RWPE1 (cell line): ENCODE data around the gene COA6.
"Not testable (repeated sequence)": the region's sequence is repeated elsewhere in the genome, so short reads cannot be mapped to it uniquely, and the experiment has no call there.

Experiments
- CTCF ChIA-PET: fragments of 350-600 bp; sonication (Branson Sonifier 250); formaldehyde crosslinking; extraction: SDS; loops from one replicate; lab custom pipeline; 2021; lab: Yijun Ruan, JAX
- POLR2A ChIA-PET: fragments of 400-600 bp; formaldehyde crosslinking; extraction: SDS; loops from one replicate; lab custom pipeline; 2020; ENCODE audit warnings: antibody characterized with exemption; ENCODE audit not compliant: low non-redundant PET; lab: Yijun Ruan, JAX
- DNase-seq: peaks from one replicate; pipeline ENCODE4 v3.0.0; 2012; ENCODE audit warnings: low spot score
- H3K27ac ChIP-seq: fragments of 450-650 bp; 2 replicates; pipeline ENCODE4 v1.5.1; 2017
- TF ChIP-seq, protein P1 (sequence below): fragments of 450-650 bp; conservative IDR thresholded peaks from 2 replicates; pipeline ENCODE4 v1.5.1; 2017; ENCODE audit warnings: low read depth, mild to moderate bottlenecking

Gene COA6

DNA sequence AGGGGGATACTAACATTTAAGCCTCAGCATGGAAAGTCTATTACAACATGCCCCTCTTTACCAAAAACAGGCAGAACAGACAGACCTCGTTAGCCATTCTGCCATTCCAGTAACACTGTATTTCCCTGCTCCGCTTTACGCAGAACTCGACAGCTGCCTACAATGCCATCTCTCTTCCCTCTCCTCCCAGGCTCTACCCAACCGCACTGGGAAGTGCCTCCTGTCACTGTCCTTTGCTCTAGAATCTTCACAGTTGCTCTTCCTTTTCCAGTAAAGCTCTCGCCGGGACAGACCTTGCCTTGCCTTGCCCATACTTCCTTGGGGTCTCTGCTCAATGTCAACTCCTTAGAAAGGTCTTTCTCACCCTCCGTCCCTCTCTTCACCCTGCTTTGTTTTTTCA lies 22.8 kb downstream of the COA6 start:
- TF ChIP-seq, protein P1, sequence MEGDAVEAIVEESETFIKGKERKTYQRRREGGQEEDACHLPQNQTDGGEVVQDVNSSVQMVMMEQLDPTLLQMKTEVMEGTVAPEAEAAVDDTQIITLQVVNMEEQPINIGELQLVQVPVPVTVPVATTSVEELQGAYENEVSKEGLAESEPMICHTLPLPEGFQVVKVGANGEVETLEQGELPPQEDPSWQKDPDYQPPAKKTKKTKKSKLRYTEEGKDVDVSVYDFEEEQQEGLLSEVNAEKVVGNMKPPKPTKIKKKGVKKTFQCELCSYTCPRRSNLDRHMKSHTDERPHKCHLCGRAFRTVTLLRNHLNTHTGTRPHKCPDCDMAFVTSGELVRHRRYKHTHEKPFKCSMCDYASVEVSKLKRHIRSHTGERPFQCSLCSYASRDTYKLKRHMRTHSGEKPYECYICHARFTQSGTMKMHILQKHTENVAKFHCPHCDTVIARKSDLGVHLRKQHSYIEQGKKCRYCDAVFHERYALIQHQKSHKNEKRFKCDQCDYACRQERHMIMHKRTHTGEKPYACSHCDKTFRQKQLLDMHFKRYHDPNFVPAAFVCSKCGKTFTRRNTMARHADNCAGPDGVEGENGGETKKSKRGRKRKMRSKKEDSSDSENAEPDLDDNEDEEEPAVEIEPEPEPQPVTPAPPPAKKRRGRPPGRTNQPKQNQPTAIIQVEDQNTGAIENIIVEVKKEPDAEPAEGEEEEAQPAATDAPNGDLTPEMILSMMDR: no peak
- no peak overlapping the region for H3K27ac ChIP-seq
- CTCF ChIA-PET: interaction anchor here (0.7 kb wide), 1 partner anchor 520 kb away, joined by 3 read pairs; no protein-coding TSS in a partner anchor
- no peak for DNase-seq
- POLR2A ChIA-PET: no interaction called here

DNA sequence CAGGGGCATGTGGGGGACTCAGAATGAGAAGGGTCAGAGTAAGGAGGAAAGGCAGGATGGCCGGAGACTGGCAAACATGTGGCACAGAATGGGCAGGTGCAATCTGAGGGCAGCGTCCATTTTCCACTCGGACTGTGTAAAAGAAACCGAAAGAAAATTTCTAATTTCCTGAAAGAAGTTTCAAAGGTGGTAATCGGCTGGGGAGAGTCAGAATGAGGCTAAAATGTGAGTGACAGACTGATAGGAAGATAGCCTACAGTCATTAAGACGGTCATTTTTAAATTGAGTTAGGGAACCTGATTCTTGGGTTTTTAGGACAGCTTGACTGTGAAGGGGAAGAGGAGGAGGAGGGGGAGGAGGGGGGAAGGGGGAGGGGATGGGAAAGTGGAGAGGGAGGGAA lies 23.6 kb downstream of the COA6 start:
- DNase-seq: no peak
- CTCF ChIA-PET: no interaction called here
- POLR2A ChIA-PET: no interaction called here
- TF ChIP-seq, protein P1: no peak
- no peak overlapping the region for H3K27ac ChIP-seq

DNA sequence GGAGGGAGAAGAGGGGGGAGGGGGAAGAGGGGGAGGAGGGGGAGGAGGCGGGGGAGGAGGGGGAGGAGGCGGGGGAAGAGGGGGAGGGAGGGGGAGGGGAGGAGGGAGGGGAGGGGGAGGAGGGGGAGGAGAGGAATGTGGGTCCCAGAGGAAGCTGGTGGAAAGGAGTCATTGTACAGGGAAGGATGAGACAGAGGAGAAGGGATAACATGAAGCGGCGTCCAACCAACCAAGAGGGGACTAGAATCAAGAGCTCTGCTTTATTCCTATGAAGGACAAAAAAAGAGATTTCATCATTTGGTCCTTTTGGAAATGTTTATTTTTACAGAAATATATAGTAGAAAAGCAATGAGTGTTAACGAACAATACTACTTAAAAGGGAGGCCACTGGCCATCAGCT lies 24.5 kb downstream of the COA6 start:
- H3K27ac ChIP-seq: no peak overlapping the region
- no peak for DNase-seq
- ChIA-PET CTCF (interaction anchor here (0.6 kb wide), 1 partner anchor 95 kb away, joined by 4 read pairs; no protein-coding TSS in a partner anchor), POLR2A (no interaction called here)
- TF ChIP-seq, protein P1: no peak

DNA sequence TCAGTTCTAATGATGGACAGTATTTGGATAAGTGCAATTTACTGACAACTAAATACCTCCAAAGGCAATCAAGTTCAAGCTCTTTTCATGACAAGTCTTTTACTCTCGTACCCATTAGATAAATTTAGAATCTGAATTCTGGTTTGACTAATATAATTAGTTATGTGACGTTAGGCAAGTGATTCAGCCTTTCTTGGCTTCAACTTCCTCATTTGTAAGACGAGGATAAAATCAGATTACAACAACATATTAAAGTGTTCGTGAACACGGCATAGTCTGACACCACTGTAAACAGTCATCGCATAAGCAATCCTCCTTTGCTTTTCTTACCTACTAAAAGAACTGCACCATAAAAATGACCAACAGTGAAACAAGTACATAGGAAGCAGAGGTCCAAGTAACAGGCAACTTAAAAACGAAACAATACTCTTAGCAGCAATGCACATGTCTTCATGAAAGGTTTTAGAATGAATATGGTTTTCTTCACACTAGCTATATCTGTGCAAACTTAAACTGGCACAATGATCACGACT lies 25.7 kb downstream of the COA6 start:
- DNase-seq: no peak
- POLR2A ChIA-PET: no interaction called here
- TF ChIP-seq, protein P1: no peak
- CTCF ChIA-PET: interaction anchor here (0.9 kb wide), 1 partner anchor 1003 kb away, joined by 3 read pairs; no protein-coding TSS in a partner anchor
- no peak overlapping the region for H3K27ac ChIP-seq

DNA sequence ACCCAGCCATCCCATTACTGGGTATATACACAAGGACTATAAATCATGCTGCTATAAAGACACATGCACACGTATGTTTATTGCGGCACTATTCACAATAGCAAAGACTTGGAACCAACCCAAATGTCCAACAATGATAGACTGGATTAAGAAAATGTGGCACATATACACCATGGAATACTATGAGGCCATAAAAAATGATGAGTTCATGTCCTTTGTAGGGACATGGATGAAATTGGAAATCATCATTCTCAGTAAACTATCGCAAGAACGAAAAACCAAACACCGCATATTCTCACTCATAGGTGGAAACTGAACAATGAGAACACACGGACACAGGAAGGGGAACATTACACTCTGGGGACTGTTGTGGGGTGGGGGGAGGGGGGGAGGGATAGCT lies 26.3 kb downstream of the COA6 start:
- CTCF ChIA-PET: interaction anchor here (0.9 kb wide), 1 partner anchor 1003 kb away, joined by 3 read pairs; no protein-coding TSS in a partner anchor
- DNase-seq, H3K27ac ChIP-seq, POLR2A ChIA-PET: not testable (repeated sequence)

DNA sequence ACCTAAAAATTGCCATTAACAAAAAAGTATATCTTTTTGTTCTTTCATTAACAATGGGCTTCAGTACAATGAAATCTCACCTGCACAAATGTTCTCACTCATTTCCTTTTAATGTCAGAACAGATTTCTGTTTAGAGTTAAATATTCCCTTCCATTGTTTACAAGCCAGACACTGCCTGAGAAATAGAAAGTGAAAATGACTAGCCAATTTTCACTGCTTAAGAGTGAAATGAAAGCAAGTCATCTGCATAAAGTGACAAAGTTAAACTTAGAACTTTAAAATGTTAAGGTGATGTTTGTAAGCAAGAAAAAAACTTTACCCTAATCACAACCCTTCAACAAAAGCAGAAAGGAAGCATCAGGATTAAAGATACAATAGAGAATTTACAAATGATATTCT lies 27.5 kb downstream of the COA6 start:
- TF ChIP-seq, protein P1: no peak
- no peak overlapping the region for H3K27ac ChIP-seq
- ChIA-PET POLR2A (no interaction called here), CTCF (no interaction called here)
- no peak for DNase-seq

DNA sequence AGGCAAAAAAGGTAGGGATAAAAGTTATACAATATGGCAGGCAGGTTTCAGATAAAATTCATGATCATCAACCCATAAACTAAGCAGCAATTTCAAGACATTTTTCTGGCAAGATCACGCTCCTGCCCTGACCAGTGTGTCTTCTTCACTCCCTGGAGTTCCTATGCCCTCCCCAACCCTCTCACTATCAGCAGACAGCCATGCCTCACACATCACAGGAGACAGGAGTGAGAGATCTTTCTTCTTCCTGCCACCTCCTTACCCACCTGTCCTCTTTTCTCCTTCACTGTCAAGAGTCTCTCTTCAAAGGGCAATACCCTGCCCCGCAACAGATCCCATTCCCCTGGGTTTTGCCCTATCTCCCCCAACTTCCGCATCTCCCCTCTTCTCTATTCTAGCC lies 28.4 kb downstream of the COA6 start:
- ChIA-PET CTCF (no interaction called here), POLR2A (no interaction called here)
- DNase-seq: no peak
- H3K27ac ChIP-seq: no peak overlapping the region
- TF ChIP-seq, protein P1: no peak
